ENCODE results near the gene ITFG1.
"Not testable (repeated sequence)": the region's sequence is repeated elsewhere in the genome, so short reads cannot be mapped to it uniquely, and the experiment has no call there.

Gene ITFG1

GRCh38 chr16:47229053-47230050, 231.5 kb downstream of the ITFG1 start:
- no peak for DNase-seq

- DNase-seq, result no peak
These were observed 232.6 kb downstream of the ITFG1 start for GRCh38 chr16:47228241-47228640.

DNA sequence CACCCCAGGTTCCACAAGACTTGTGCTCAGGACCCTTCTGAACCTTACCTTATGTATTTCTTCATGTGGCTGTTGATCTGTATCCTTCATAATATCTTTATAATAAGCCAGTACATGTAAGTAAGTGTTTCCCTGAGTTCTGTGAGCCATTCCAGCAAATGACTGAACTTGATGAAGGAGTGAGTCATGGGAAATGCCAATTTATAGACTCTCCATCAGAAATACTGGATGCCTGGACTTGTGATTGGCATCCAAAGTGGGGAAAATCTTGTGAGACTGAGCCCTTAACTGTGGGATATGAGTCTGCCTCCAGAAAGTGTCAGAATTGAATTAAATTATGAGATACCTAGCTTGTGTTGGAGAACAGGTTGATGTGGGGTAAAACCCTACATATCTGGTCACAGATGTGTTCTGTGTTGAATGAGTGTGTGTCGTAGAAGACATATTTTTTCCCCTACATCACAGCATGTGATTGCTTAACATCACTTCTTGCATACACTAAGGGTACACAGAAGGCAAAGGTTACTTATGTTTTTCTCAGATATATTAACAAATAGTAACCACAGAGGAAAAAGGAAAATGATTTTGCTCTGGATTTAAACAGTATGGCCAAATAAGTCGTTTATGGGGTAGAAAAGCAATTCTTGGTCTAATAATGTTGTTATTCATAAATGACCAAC, 247.0 kb downstream of the ITFG1 start:
- DNase-seq, result no peak

GRCh38 chr16:47211218-47211617, 249.6 kb downstream of the ITFG1 start:
- DNase-seq, result no peak

DNA sequence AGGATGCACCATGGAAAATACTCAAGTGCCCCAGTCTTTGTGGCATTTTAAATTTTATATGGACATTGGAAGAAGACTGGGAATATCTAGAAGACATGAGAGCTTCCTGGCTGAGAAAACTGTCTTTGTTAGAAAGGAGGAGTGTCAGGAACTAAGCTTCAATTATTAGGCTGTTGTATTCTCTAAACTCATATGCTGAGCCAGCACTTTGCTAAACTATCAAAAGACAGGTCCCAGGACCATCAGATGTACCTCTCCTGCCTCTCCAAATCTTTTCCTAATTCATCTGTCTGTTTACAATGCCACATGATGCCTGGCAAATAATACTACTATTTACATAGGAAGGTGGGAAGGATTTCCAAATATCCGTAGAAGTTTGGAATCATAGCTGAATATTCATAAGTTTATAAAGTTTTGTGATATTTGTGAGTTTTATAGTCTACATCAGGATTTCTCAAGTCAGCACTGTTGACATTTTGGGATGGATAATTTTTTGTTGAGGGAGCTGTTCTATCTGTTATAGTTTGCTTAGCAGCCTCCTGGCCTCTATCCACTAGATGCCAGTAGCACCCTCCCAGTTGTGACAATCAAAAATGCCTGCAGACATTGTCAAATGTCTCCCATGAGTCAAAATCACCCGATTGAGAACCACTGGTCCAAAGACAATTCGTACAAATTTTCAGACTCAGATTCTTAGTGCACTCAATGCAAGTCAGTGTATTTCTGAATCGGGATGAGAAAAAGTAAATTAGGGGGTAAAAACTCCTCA, 255.9 kb downstream of the ITFG1 start:
- DNase-seq, result no peak

DNA sequence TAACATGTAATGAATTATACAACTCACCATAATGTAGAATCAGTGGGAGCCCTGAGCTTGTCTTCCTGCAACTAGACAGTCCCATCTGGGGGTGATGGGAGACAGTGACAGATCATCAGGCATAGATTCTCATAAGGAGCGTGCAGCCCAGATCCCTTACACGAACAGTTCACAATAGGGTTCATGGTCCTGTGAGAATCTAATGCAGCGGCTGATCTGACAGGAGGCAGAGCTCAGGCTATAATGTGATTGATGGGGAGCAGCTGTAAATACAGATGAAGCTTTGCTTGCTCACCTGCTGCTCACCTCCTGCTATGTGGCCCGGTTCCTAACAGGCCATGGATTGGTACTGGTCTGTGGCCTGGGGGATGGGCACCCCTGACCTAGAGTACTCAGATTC, 257.4 kb downstream of the ITFG1 start:
- DNase-seq, result not testable (repeated sequence)

- DNase-seq, result no peak
These were observed 262.7 kb downstream of the ITFG1 start for GRCh38 chr16:47198180-47198575.

DNA sequence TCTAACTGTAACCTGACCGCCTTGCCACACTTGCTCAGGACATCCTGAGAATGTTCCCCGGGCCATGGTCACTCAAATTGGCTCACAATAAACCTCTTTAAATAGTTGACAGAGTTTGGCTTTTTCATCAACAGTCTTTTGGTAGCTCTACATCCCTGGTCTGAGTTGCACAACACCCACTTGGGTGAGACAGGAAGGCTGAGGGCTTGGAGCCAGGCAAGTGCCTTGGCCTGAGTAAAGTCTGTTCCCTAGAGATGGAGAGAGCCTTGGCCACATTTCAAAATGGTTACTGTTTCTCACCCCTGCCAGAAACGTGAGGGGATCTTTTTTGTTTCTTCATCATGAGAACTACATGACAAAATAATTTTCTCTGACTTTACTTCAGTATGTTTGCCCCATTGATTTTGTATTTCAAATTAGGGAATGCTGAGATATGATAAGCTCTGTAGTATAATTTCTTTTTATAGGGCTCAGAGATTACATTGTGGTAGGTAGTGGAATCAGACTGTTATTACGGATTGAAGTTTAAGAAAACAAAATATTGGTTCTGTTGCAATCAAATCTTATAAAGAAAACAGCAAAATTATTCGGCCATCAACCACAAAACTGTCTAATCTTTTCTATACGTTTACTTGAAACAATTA, 263.2 kb downstream of the ITFG1 start:
- DNase-seq, result no peak

GRCh38 chr16:47196457-47196856, 264.4 kb downstream of the ITFG1 start:
- DNase-seq, result no peak

GRCh38 chr16:47182318-47182717, 278.5 kb downstream of the ITFG1 start:
- no peak for DNase-seq

GRCh38 chr16:47181066-47181465, 279.8 kb downstream of the ITFG1 start:
- not testable (repeated sequence) for DNase-seq

DNA sequence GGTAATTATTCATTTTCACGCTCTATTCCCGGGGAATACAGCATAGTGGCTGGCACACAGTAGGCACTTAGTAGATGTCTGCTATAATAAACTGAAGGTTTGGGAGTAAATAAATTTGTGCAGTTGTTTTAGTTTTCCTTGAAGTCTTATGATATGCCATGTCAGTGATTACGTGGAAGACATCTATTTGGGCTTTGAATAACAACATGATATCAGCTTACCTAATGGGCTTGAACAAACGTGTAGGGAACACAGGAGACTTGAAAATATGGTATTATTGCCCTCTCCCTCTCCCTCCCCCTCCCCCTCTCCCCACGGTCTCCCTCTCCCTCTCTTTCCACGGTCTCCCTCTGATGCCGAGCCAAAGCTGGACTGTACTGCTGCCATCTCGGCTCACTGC, 280.8 kb downstream of the ITFG1 start:
- DNase-seq, result no peak

GRCh38 chr16:47175152-47175551, 285.7 kb downstream of the ITFG1 start:
- no peak for DNase-seq

DNA sequence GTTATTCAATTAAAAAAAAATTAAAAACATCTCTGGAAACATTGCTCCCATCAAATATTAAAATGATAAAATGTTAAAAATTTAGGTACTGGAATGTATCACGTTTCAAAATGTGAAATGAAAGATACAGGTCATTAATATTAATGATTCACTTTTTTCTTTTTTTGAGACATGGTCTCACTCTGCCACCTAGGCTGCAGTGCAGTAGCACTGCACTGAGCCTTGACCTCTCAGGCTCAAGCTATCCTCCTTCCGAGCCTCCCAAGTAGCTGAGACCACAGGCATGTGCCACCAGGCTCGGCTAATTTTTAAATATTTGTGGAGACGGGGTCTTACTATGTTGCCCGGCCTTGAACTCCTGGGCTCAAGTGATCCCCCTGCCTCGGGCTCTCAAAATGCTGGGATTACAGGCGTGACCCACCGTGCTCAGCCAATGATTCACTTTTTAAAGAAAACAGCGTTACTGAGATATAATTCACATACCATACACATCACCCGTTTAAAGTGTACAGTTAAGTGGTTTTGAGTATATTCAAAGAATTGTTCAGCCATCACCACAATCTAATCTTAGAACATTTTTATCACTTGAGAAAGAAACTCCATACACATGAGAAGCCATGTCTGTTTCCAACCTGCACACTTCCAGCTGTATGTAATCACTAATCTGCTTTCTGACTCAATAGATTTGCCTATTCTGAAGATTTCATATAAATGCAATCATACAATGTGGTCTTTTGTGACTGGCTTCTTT, 298.0 kb downstream of the ITFG1 start:
- no peak for DNase-seq

DNA sequence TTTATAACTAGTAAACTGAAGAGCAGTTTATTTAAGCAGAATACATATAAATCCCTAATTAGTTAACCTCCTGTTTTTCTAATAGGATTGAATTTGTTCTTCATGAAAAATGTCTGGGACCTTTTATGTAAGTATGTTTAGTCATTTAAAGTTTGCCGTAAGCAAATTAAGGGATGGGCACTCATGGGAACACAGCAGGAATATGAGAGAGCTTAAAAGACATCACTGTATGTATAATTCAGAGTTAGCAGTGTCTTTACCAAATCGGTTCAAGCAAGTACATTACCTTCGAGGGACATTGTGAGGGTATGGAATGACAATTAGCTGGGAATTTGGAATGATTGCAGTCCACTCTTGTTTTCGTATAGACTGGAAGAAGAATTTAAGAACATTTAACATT, 299.4 kb downstream of the ITFG1 start:
- no peak for DNase-seq

DNA sequence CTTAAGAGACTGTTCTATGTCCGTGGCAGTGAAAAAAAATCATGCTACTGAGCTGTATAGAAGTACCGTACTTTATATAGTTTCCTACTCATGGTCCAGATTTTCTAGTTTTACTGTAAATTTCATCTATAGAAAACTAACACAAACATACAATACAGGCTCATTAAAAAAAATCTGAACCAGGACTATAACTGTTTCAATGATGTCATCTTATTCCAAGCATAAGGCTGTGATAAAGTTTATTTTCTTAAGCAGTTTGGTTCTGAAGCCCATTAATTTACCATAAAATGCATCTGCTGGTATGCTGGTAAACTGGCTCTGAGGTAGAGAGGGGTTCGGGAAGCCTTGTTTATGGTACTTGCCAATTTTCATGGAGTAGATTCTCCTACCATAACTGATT, 300.4 kb downstream of the ITFG1 start:
- DNase-seq, result no peak

GRCh38 chr16:47158992-47159391, 301.9 kb downstream of the ITFG1 start:
- no peak for DNase-seq

GRCh38 chr16:47156680-47157215, 304.1 kb downstream of the ITFG1 start:
- no peak for DNase-seq

DNA sequence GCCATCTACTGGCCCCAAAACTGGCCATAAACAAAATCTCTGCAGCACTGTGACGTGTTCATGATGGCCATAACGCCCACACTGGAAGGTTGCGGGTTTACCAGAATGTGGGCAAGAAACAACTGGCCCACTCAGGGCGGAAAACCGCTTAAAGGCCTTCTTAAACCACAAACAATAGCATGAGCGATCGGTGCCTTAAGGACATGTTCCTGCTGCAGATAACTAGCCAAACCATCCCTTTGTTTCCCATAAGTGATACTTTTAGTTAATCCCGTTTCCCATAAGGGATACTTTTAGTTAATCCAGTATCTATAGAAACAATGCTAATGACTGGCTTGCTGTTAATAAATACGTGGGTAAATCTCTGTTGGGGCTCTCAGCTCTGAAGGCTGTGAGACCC, 308.4 kb downstream of the ITFG1 start:
- DNase-seq, result not testable (repeated sequence)

- no peak for DNase-seq
These were observed 310.8 kb downstream of the ITFG1 start for GRCh38 chr16:47150067-47150466.

- no peak for DNase-seq
These were observed 316.3 kb downstream of the ITFG1 start for GRCh38 chr16:47144559-47144877.

Measured in activated naive CD4-positive, alpha-beta T cell (primary cell).